ENCODE data around the gene PCNX3.
A peak's percentile ranks its signal among the peaks of the same experiment; 100 is the strongest.

PCNX3 gene

GRCh38 chr11:65586676-65587075 is 28.9 kb upstream of the PCNX3 start:
- H3K4me3 ChIP-seq (replicated peaks; ENCODE audit: low read depth, low read length) = no peak overlapping the region
- TF ChIP-seq CTCF (IDR thresholded peaks at IDR 0.05; ENCODE audit: low read length, missing control alignments) = no peak
- peak; percentile 42 for DNase-seq (ENCODE audit: low read depth)

GRCh38 chr11:65588199-65589054 is 27.1 kb upstream of the PCNX3 start:
- DNase-seq (ENCODE audit: low read depth) = peak; percentile 68
- no peak overlapping the region for H3K4me3 ChIP-seq (replicated peaks; ENCODE audit: low read depth, low read length)
- TF ChIP-seq CTCF (IDR thresholded peaks at IDR 0.05; ENCODE audit: low read length, missing control alignments) = peak; percentile 55

GRCh38 chr11:65589444-65590239 is 25.9 kb upstream of the PCNX3 start:
- TF ChIP-seq CTCF (IDR thresholded peaks at IDR 0.05; ENCODE audit: low read length, missing control alignments) = no peak
- no peak for DNase-seq (ENCODE audit: low read depth)
- no peak overlapping the region for H3K4me3 ChIP-seq (replicated peaks; ENCODE audit: low read depth, low read length)

GRCh38 chr11:65590240-65590738 is 25.3 kb upstream of the PCNX3 start:
- DNase-seq (ENCODE audit: low read depth) = peak; percentile 45
- no peak for TF ChIP-seq CTCF (IDR thresholded peaks at IDR 0.05; ENCODE audit: low read length, missing control alignments)
- no peak overlapping the region for H3K4me3 ChIP-seq (replicated peaks; ENCODE audit: low read depth, low read length)

- no peak overlapping the region for H3K4me3 ChIP-seq (replicated peaks; ENCODE audit: low read depth, low read length)
- no peak for DNase-seq (ENCODE audit: low read depth)
- no peak for TF ChIP-seq CTCF (IDR thresholded peaks at IDR 0.05; ENCODE audit: low read length, missing control alignments)
These were observed 23.4 kb upstream of the PCNX3 start for GRCh38 chr11:65591939-65592857.

GRCh38 chr11:65592858-65593517 is 22.6 kb upstream of the PCNX3 start:
- DNase-seq (ENCODE audit: low read depth) = no peak
- TF ChIP-seq CTCF (IDR thresholded peaks at IDR 0.05; ENCODE audit: low read length, missing control alignments) = no peak
- H3K4me3 ChIP-seq (replicated peaks; ENCODE audit: low read depth, low read length) = no peak overlapping the region
